Hepatocyte (in vitro differentiated cells): ENCODE measurements around the gene MVB12B. TPM values are rescaled to one million over a fixed set of nuclear protein-coding genes. Genes with fewer than 3 reads are reported as not detected.

ENCODE experiments used
- DNase-seq: peaks from one replicate; pipeline ENCODE4 v3.0.0-alpha.2; 2016; ENCODE audit warnings: low spot score
- H2AFZ ChIP-seq: fragments of 200-600 bp; sonication (generic); 2 replicates; pipeline ENCODE4 v1.6.0; 2016; ENCODE audit warnings: antibody characterized with exemption, mild to moderate bottlenecking
- H3K27ac ChIP-seq: fragments of 200-600 bp; sonication (generic); 2 replicates; pipeline ENCODE4 v1.5.1; 2016; ENCODE audit warnings: mild to moderate bottlenecking
- H3K27me3 ChIP-seq: fragments of 200-600 bp; sonication (generic); 2 replicates; pipeline ENCODE4 v1.6.1; 2016
- H3K36me3 ChIP-seq: fragments of 200-600 bp; sonication (generic); replicated peaks from 2 replicates; pipeline ENCODE4 v1.5.1; 2016; ENCODE audit warnings: low read depth; ENCODE audit not compliant: insufficient read depth
- H3K4me1 ChIP-seq: fragments of 200-600 bp; sonication (generic); 2 replicates; pipeline ENCODE4 v1.5.1; 2016; ENCODE audit warnings: mild to moderate bottlenecking, moderate library complexity; ENCODE audit not compliant: insufficient read depth
- H3K4me2 ChIP-seq: fragments of 200-600 bp; sonication (generic); 2 replicates; pipeline ENCODE4 v1.6.0; 2016
- H3K4me3 ChIP-seq: fragments of 200-600 bp; sonication (generic); 2 replicates; pipeline ENCODE4 v1.5.1; 2016; ENCODE audit warnings: mild to moderate bottlenecking
- H3K79me2 ChIP-seq: fragments of 200-600 bp; sonication (generic); 2 replicates; pipeline ENCODE4 v1.6.0; 2017; ENCODE audit warnings: mild to moderate bottlenecking
- H3K9me2 ChIP-seq: fragments of 200-600 bp; sonication (generic); replicated peaks from 2 replicates; pipeline ENCODE4 v1.6.0; 2017; ENCODE audit warnings: mild to moderate bottlenecking; ENCODE audit not compliant: insufficient read depth
- H3K9me3 ChIP-seq: fragments of 200-600 bp; sonication (generic); 2 replicates; pipeline ENCODE4 v1.5.1; 2016; ENCODE audit warnings: low read depth, mild to moderate bottlenecking
- H4K20me1 ChIP-seq: fragments of 200-600 bp; sonication (generic); 2 replicates; pipeline ENCODE4 v1.6.0; 2016; ENCODE audit warnings: mild to moderate bottlenecking; ENCODE audit not compliant: insufficient read depth, poor library complexity, severe bottlenecking
- EZH2 ChIP-seq: fragments of 200-600 bp; sonication (generic); IDR thresholded peaks from 2 replicates; pipeline ENCODE4 v1.6.1; 2016; ENCODE audit warnings: antibody characterized with exemption, mild to moderate bottlenecking, borderline replicate concordance
- EZH2phosphoT487 ChIP-seq: fragments of 200-600 bp; sonication (generic); IDR thresholded peaks from one replicate; pipeline ENCODE4 v1.6.1; 2018; ENCODE audit warnings: antibody characterized with exemption, mild to moderate bottlenecking, low read depth, moderate library complexity; ENCODE audit not compliant: unreplicated experiment, severe bottlenecking
- WGBS: methylation state at CpG from one replicate; pipeline ENCODE4 v1.1.6; 2016; ENCODE audit warnings: low lambda C conversion rate; ENCODE audit errors: missing lambda C conversion rate; 5-methylcytosine and 5-hydroxymethylcytosine counted together
- polyA plus RNA-seq: library from polyadenylated mRNA; unstranded; fragments of >200 nt; fragmentation: Nextera tagmentation; extraction: Ambion mirVana; gene quantifications from 2 replicates; pipeline ENCODE4 v1.2.1, GENCODE V29; 2016
- total RNA-seq: library from RNA; depleted of rRNA; stranded (reverse); fragments of >200 nt; gene quantifications from 2 replicates; pipeline ENCODE4 v1.2.3, GENCODE V29; 2014
- TF ChIP-seq, protein P1 (sequence below): fragments of 200-600 bp; sonication (generic); IDR thresholded peaks from 2 replicates; pipeline ENCODE4 v1.5.1; 2016; ENCODE audit warnings: antibody characterized with exemption, mild to moderate bottlenecking; ENCODE audit not compliant: poor library complexity

The MVB12B gene
- total and polyA plus RNA-seq, 2 experiments from 2014 or later, result 11.8 to 12.1 TPM

DNA sequence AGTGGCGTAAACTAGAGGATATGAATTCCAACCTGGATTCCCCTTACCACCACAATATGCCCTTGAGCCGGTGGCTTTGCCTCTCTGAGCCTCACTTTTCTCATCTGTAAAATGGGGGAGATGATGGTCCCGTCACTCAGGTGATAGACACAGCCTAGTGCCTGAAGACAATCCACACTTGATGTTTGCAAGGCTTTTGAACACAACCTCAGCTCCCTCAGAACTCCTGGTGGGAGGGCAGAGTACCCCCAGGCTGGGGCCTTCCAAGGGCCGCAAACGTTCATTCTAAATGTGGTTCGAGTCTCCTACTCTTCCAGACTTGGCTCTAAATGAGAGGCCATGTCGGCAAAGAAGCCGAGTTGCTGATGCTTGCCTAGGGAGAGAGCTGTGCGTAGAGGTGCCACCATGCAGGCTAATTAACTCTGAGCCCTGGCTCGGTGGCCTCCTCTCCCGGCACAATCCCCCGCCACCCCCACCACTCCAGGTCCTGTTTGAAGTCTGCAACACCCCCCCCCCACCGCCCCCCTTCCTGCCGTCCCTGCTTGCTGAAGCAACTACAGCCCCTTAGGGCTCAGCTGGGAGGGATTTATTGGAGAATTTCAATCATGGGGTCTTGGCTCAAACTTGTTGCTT is 189.4 kb downstream of the MVB12B start:
- Histone ChIP-seq H3K4me2 (no peak overlapping the region), H3K9me3 (no peaks in the 10 kb centered on the region), H3K4me1 (peaks cover 9% of the 10 kb centered on the region), H3K27ac (no peak overlapping the region), H4K20me1 (no peaks in the 10 kb centered on the region), H3K79me2 (no peaks in the 10 kb centered on the region), H3K36me3 (no peaks in the 10 kb centered on the region), H2AFZ (no peak overlapping the region), H3K27me3 (peaks cover 68% of the 10 kb centered on the region), H3K4me3 (no peak overlapping the region), H3K9me2 (no peaks in the 10 kb centered on the region)
- TF ChIP-seq EZH2phosphoT487 (no peak), EZH2 (no peak)
- TF ChIP-seq, protein P1, sequence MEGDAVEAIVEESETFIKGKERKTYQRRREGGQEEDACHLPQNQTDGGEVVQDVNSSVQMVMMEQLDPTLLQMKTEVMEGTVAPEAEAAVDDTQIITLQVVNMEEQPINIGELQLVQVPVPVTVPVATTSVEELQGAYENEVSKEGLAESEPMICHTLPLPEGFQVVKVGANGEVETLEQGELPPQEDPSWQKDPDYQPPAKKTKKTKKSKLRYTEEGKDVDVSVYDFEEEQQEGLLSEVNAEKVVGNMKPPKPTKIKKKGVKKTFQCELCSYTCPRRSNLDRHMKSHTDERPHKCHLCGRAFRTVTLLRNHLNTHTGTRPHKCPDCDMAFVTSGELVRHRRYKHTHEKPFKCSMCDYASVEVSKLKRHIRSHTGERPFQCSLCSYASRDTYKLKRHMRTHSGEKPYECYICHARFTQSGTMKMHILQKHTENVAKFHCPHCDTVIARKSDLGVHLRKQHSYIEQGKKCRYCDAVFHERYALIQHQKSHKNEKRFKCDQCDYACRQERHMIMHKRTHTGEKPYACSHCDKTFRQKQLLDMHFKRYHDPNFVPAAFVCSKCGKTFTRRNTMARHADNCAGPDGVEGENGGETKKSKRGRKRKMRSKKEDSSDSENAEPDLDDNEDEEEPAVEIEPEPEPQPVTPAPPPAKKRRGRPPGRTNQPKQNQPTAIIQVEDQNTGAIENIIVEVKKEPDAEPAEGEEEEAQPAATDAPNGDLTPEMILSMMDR, result no peak
- no peak for DNase-seq
- 53% methylated on average over 14 of the region's 14 CpGs for WGBS

DNA sequence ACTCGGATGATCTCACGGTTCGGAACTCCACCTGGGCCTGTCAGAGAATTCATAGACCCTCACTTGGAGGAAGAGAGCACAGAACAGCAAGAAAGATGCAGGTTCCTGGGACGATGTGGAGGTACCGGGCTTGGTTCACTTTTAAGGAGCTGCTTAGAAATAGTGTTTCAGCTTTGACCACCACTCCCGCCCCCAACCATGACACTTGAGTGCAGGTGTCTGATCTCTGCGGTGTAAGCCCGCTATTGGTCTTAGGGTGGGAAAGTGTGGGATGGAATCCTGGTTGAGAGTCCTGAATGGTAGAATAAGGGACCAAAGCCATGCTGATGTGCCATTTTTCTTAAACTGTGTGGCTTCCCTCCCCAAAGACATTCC is 189.9 kb downstream of the MVB12B start:
- TF ChIP-seq, protein P1, result no peak
- TF ChIP-seq EZH2phosphoT487, result no peak
- no peak for TF ChIP-seq EZH2
- Histone ChIP-seq H3K4me2 (peak overlapping the region; percentile 73), H3K27me3 (peaks cover 70% of the 10 kb centered on the region), H4K20me1 (no peaks in the 10 kb centered on the region), H3K9me2 (no peaks in the 10 kb centered on the region), H2AFZ (no peak overlapping the region), H3K4me3 (no peak overlapping the region), H3K36me3 (no peaks in the 10 kb centered on the region), H3K4me1 (peaks cover 9% of the 10 kb centered on the region), H3K27ac (no peak overlapping the region), H3K79me2 (no peaks in the 10 kb centered on the region), H3K9me3 (no peaks in the 10 kb centered on the region)
- 66% methylated on average over 8 of the region's 8 CpGs for WGBS
- DNase-seq, result no peak

DNA sequence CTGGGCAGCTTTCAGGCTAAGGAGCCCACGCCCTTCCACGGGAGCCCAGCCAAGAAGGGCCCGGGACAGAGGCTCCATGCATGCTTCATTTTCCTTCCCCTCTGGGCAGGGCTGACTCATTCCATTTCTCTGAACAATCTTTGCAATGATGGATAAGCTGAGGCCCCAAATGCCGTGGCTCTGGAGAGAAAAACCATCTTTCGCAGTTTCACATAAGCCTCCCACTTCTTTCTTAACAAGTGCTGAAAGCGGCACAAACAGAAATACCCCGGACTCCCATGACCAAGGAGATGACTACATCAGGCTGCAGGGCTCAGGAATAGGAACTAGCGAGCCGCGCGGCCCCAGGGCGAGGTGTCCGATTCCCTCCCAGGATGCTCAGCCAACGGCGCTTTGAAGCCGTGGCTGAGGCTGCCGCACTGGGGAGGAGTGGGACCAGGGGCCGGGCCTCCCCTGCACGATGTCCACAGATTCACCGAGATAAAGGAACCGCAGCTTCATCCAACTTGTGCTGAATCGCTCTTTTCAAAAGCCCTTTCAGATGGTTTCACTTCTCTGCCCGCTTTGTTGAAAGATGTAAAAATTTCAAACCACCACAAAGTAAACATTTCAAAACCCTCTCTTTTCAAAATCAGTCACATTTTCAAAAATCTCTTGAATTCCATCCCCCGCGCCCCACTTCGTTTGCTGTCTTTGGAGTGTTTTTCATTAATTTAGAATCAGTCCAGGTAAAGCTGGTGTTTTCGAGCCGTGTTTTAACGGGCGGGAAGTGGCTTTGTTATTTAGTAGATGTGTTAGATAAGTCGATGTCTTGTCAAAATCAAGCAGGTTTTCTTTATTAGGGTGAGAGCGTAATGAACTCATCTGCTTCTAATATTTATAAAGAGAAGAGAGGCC is 190.6 kb downstream of the MVB12B start:
- H3K4me1 ChIP-seq, result peaks cover 9% of the 10 kb centered on the region
- peak; percentile 79 for DNase-seq
- H3K4me2 ChIP-seq, result peak overlapping the region; percentile 73
- WGBS, result 11% methylated on average over 32 of the region's 32 CpGs
- no peaks in the 10 kb centered on the region for H3K36me3 ChIP-seq
- H4K20me1 ChIP-seq, result no peaks in the 10 kb centered on the region
- TF ChIP-seq EZH2phosphoT487, result no peak
- TF ChIP-seq, protein P1, result no peak
- peak; percentile 81 for TF ChIP-seq EZH2
- H2AFZ ChIP-seq, result peak overlapping the region; percentile 15
- no peaks in the 10 kb centered on the region for H3K9me2 ChIP-seq
- H3K4me3 ChIP-seq, result peak overlapping the region; percentile 6
- peaks cover 73% of the 10 kb centered on the region for H3K27me3 ChIP-seq
- H3K9me3 ChIP-seq, result no peaks in the 10 kb centered on the region
- H3K79me2 ChIP-seq, result no peaks in the 10 kb centered on the region
- H3K27ac ChIP-seq, result peak overlapping the region; percentile 25
